ENCODE measurements around the gene LRRC27. TPM values are rescaled to one million over a fixed set of nuclear protein-coding genes. Genes with fewer than 3 reads are reported as not detected.

The LRRC27 gene
- total and polyA plus RNA-seq, 7 donors = 1.4 to 15.5 (median 6.2) TPM

DNA sequence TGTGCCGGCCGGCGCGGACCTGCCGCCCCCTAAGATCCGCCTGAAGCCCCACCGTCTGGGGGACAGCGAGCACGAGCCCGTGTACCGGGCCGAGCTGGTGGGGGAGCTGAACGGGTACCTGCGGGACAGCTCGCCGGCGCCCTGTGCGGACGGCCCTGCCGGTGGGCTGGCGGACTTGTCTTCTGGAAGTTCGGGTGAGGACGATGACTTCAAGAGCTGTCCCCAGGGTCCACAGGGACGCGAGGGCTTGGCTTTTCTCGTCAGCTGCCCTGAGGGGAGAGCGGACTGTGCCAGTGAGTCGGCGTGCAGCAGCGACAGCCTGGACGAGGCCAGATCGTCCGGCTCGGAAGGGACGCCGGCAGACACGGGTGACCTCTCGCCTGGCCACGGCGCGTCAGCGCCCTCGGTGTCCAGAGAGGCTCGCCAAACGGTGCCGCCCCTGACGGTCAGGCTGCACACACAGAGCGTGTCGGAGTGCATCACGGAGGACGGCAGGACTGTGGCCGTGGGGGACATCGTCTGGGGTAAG lies 73.5 kb downstream of the LRRC27 start:
- intact Hi-C loops (cut with DNase I) = no loop called here
- Histone ChIP-seq H3K4me1 (peaks cover 0 to 51% (median 40%) of the 10 kb centered on the region in 4 donors), H3K36me3 (peaks cover 12 to 24% (median 14%) of the 10 kb centered on the region in 4 donors), H3K9me3 (no peaks in the 10 kb centered on the region), H3K4me3 (no peak overlapping the region), H3K27me3 (no peaks in the 10 kb centered on the region), H3K27ac (no peak overlapping the region)
- DNase-seq = no peak
- WGBS, 2 donors = 96 to 97% methylated on average over 53 of the region's 53 CpGs
- no peak for TF ChIP-seq EP300 (IDR thresholded peaks at IDR 0.05)
- no peak for TF ChIP-seq POLR2AphosphoS5 (IDR thresholded peaks at IDR 0.05)
- no peak for TF ChIP-seq POLR2A (IDR thresholded peaks at IDR 0.05)
- TF ChIP-seq, protein P1, sequence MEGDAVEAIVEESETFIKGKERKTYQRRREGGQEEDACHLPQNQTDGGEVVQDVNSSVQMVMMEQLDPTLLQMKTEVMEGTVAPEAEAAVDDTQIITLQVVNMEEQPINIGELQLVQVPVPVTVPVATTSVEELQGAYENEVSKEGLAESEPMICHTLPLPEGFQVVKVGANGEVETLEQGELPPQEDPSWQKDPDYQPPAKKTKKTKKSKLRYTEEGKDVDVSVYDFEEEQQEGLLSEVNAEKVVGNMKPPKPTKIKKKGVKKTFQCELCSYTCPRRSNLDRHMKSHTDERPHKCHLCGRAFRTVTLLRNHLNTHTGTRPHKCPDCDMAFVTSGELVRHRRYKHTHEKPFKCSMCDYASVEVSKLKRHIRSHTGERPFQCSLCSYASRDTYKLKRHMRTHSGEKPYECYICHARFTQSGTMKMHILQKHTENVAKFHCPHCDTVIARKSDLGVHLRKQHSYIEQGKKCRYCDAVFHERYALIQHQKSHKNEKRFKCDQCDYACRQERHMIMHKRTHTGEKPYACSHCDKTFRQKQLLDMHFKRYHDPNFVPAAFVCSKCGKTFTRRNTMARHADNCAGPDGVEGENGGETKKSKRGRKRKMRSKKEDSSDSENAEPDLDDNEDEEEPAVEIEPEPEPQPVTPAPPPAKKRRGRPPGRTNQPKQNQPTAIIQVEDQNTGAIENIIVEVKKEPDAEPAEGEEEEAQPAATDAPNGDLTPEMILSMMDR (IDR thresholded peaks at IDR 0.05) = no peak

GRCh38 chr10:132406181-132406580 lies 74.2 kb downstream of the LRRC27 start:
- peak overlapping the region in 3 of 4 donors; percentile 83 to 91 (median 88) for H3K27ac ChIP-seq
- no peaks in the 10 kb centered on the region for H3K9me3 ChIP-seq
- peaks cover 0 to 51% (median 39%) of the 10 kb centered on the region in 4 donors for H3K4me1 ChIP-seq
- H3K36me3 ChIP-seq = peaks cover 12 to 24% (median 14%) of the 10 kb centered on the region in 4 donors
- H3K27me3 ChIP-seq = no peaks in the 10 kb centered on the region
- 85 to 95% methylated on average over 17 of the region's 17 CpGs for WGBS, 2 donors
- intact Hi-C loops (cut with DNase I) = no loop called here
- H3K4me3 ChIP-seq = no peak overlapping the region
- no peak for DNase-seq
- TF ChIP-seq POLR2A (IDR thresholded peaks at IDR 0.05) = no peak
- no peak for TF ChIP-seq EP300 (IDR thresholded peaks at IDR 0.05)
- TF ChIP-seq, protein P1 (IDR thresholded peaks at IDR 0.05) = no peak
- no peak for TF ChIP-seq POLR2AphosphoS5 (IDR thresholded peaks at IDR 0.05)

GRCh38 chr10:132406750-132407149 lies 74.8 kb downstream of the LRRC27 start:
- Histone ChIP-seq H3K4me3 (no peak overlapping the region), H3K4me1 (peaks cover 0 to 53% (median 41%) of the 10 kb centered on the region in 4 donors), H3K9me3 (no peaks in the 10 kb centered on the region), H3K36me3 (peaks cover 12 to 24% (median 14%) of the 10 kb centered on the region in 4 donors), H3K27ac (peak overlapping the region; percentile 81 to 91 (median 86)), H3K27me3 (no peaks in the 10 kb centered on the region)
- no peak for DNase-seq
- TF ChIP-seq EP300 (IDR thresholded peaks at IDR 0.05) = no peak
- no peak for TF ChIP-seq POLR2AphosphoS5 (IDR thresholded peaks at IDR 0.05)
- no peak for TF ChIP-seq POLR2A (IDR thresholded peaks at IDR 0.05)
- TF ChIP-seq, protein P1 (IDR thresholded peaks at IDR 0.05) = no peak
- 84 to 91% methylated on average over 16 of the region's 16 CpGs for WGBS, 2 donors
- intact Hi-C loops (cut with DNase I) = no loop called here

- 20 to 65% methylated on average over 12 of the region's 12 CpGs for WGBS, 2 donors
- Histone ChIP-seq H3K36me3 (peaks cover 12 to 24% (median 14%) of the 10 kb centered on the region in 4 donors), H3K27me3 (no peaks in the 10 kb centered on the region), H3K9me3 (no peaks in the 10 kb centered on the region), H3K27ac (peak overlapping the region; percentile 81 to 91 (median 86)), H3K4me1 (peaks cover 0 to 53% (median 46%) of the 10 kb centered on the region in 4 donors), H3K4me3 (peak overlapping the region in 3 of 4 donors; percentile 13 to 34 (median 27))
- intact Hi-C loops (cut with DNase I) = no loop called here
- no peak for DNase-seq
- TF ChIP-seq EP300 (IDR thresholded peaks at IDR 0.05) (no peak), POLR2A (IDR thresholded peaks at IDR 0.05) (peak in 1 of 2 donors; percentile 21)
Observed at GRCh38 chr10:132407243-132407746, 75.3 kb downstream of the LRRC27 start.

DNA sequence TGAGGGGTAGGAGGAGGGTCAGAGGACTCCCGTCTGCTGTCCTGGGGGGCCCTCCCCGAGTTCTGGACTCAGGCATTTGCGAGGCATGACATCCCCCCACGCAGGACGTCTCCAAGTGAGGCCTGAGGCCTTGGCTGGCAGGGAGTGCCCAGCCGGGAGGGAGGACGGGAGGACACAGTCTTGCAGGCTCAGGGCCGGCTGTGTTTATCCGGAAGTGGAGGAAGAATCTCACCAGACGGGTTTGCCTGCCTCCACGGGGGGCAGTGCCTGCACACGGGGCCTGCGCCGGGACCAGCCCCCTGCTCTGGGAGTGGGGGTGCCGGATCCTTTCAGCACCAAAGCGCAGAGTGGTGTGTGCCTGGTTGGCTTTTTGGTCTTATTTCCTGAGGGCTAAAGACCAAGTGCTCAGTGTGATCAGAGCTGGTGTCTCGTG lies 75.9 kb downstream of the LRRC27 start:
- Histone ChIP-seq H3K4me3 (peak overlapping the region in 3 of 4 donors; percentile 13 to 34 (median 27)), H3K9me3 (no peaks in the 10 kb centered on the region), H3K27ac (peak overlapping the region; percentile 81 to 91 (median 86)), H3K36me3 (peaks cover 12 to 24% (median 14%) of the 10 kb centered on the region in 4 donors), H3K4me1 (peaks cover 0 to 57% (median 50%) of the 10 kb centered on the region in 4 donors), H3K27me3 (no peaks in the 10 kb centered on the region)
- intact Hi-C loops (cut with DNase I) = no loop called here
- 6 to 27% methylated on average over 17 of the region's 17 CpGs for WGBS, 2 donors
- TF ChIP-seq POLR2A (IDR thresholded peaks at IDR 0.05) (peak in 1 of 2 donors; percentile 55), POLR2AphosphoS5 (IDR thresholded peaks at IDR 0.05) (peak in 3 of 4 donors; percentile 31 to 72 (median 59)), EP300 (IDR thresholded peaks at IDR 0.05) (no peak)
- TF ChIP-seq, protein P1 (IDR thresholded peaks at IDR 0.05) = peak in 2 of 4 experiments; percentile 6 to 32
- peak; percentile 87 for DNase-seq
